B cell (primary cell): ENCODE measurements around the gene CNOT8. TPM values are rescaled to one million over a fixed set of nuclear protein-coding genes. Genes with fewer than 3 reads are reported as not detected.

Source experiments
- ATAC-seq: fragments of 200-7000 bp; cut with Tn5 transposase; one replicate; pipeline ENCODE4 v1.10.0; 2021; ENCODE audit warnings: low read depth, mild to moderate bottlenecking, moderate number of reproducible peaks, moderate library complexity
- CTCF ChIA-PET: fragments of 350-600 bp; sonication (Branson Sonifier 250); formaldehyde crosslinking; loops from one replicate; lab custom pipeline; 2021; ENCODE audit warnings: antibody characterized with exemption, inconsistent platforms; lab: Charles Lee
- POLR2A ChIA-PET: fragments of 350-600 bp; sonication (Branson Sonifier 250); formaldehyde crosslinking; loops from one replicate; lab custom pipeline; 2021; ENCODE audit warnings: antibody characterized with exemption; lab: Charles Lee
- DNase-seq: peaks from one replicate; pipeline ENCODE4 v3.0.0; 2013
- H2AFZ ChIP-seq: 2 replicates; pipeline ENCODE4 v1.6.1; 2012; ENCODE audit warnings: mild to moderate bottlenecking, low read depth, low read length; ENCODE audit not compliant: insufficient read depth, poor library complexity, severe bottlenecking
- H3K27ac ChIP-seq, 2 donors: 1 replicate in 1 of 2; 2 replicates in 1 of 2; pipeline ENCODE4 v1.5.1; 2012 to 2013; ENCODE audit warnings: low read length in 2 of 2, mild to moderate bottlenecking in 2 of 2, moderate library complexity in 1 of 2
- H3K27me3 ChIP-seq, 4 experiments: fragments of 200-600 bp in 1 of 4; sonication (generic) in 1 of 4; replicated peaks in 1 of 4; 1 replicate in 2 of 4; 2 replicates in 2 of 4; pipeline versions ENCODE4 v1.6.1 to v1.7.0; 2013 to 2016; ENCODE audit warnings: low read length in 3 of 4, mild to moderate bottlenecking in 2 of 4, mixed read lengths in 1 of 4, moderate library complexity in 1 of 4; ENCODE audit not compliant: insufficient read depth in 4 of 4, control insufficient read depth in 3 of 4; ENCODE audit errors: control extremely low read depth in 1 of 4
- H3K36me3 ChIP-seq, 2 experiments: replicated peaks in 1 of 2; 1 replicate in 1 of 2; 2 replicates in 1 of 2; pipeline versions ENCODE4 v1.6.1 to v1.7.1; 2013; ENCODE audit warnings: low read length in 1 of 2; ENCODE audit not compliant: insufficient read depth in 2 of 2, control insufficient read depth in 1 of 2; ENCODE audit errors: control extremely low read depth in 1 of 2, extremely low read depth in 1 of 2
- H3K4me1 ChIP-seq, 2 donors: fragments of 200-600 bp in 1 of 2; sonication (generic) in 1 of 2; 1 replicate in 1 of 2; 2 replicates in 1 of 2; pipeline versions ENCODE4 v1.5.1 to v1.6.1; 2013 to 2017; ENCODE audit warnings: low read length in 2 of 2; ENCODE audit not compliant: control insufficient read depth in 2 of 2, insufficient read depth in 2 of 2
- H3K4me2 ChIP-seq: replicated peaks from 2 replicates; pipeline ENCODE3; 2012; ENCODE audit warnings: mild to moderate bottlenecking, low read depth, low read length; ENCODE audit not compliant: poor library complexity, severe bottlenecking
- H3K4me3 ChIP-seq, 5 experiments: fragments of 200-600 bp in 1 of 5; sonication (generic) in 1 of 5; 1 replicate in 3 of 5; 2 replicates in 2 of 5; pipeline versions ENCODE4 v1.5.1 to v1.7.0; 2011 to 2016; ENCODE audit warnings: low read length in 4 of 5, mild to moderate bottlenecking in 4 of 5, low read depth in 2 of 5, control low read depth in 1 of 5, moderate library complexity in 1 of 5; ENCODE audit not compliant: insufficient read depth in 1 of 5; ENCODE audit errors: control extremely low read depth in 1 of 5, extremely low read depth in 1 of 5
- H3K79me2 ChIP-seq: fragments of 200-600 bp; sonication (generic); one replicate; pipeline ENCODE4 v1.6.0; 2016; ENCODE audit warnings: low read length; ENCODE audit not compliant: control insufficient read depth, insufficient read depth
- H3K9ac ChIP-seq: fragments of 200-600 bp; sonication (generic); 2 replicates; pipeline ENCODE4 v1.6.1; 2017; ENCODE audit warnings: mild to moderate bottlenecking, low read length, moderate library complexity
- H3K9me3 ChIP-seq, 3 donors: one replicate each; pipeline versions ENCODE4 v1.6.1 to v1.7.1; 2013; ENCODE audit warnings: low read length in 2 of 3; ENCODE audit not compliant: control insufficient read depth in 2 of 3, insufficient read depth in 1 of 3; ENCODE audit errors: control extremely low read depth in 1 of 3
- H4K20me1 ChIP-seq: 2 replicates; pipeline ENCODE4 v1.6.0; 2012; ENCODE audit warnings: mild to moderate bottlenecking, low read length; ENCODE audit not compliant: insufficient read depth, control insufficient read depth, poor library complexity, severe bottlenecking
- H3K27ac Mint-ChIP-seq: one replicate; pipeline ENCODE4 v1.8.0; 2021; ENCODE audit warnings: mixed read lengths
- H3K27me3 Mint-ChIP-seq: one replicate; pipeline ENCODE4 v1.8.0; 2021; ENCODE audit warnings: mixed read lengths
- H3K4me1 Mint-ChIP-seq: one replicate; pipeline ENCODE4 v1.8.0; 2021; ENCODE audit warnings: mixed read lengths
- H3K4me3 Mint-ChIP-seq: one replicate; pipeline ENCODE4 v1.8.0; 2021; ENCODE audit warnings: mixed read lengths
- H3K9me3 Mint-ChIP-seq: one replicate; pipeline ENCODE4 v1.8.0; 2022; ENCODE audit warnings: mixed read lengths; ENCODE audit not compliant: insufficient read depth
- CTCF ChIP-seq: fragments of 200-600 bp; IDR thresholded peaks from one replicate; pipeline ENCODE4 v1.8.0; 2022; ENCODE audit warnings: antibody characterized with exemption, mild to moderate bottlenecking
- EZH2 ChIP-seq: IDR thresholded peaks from 2 replicates; pipeline ENCODE4 v1.6.1; 2012; ENCODE audit warnings: borderline replicate concordance, low read depth, mild to moderate bottlenecking, moderate library complexity, low read length; ENCODE audit not compliant: insufficient read depth, poor library complexity, severe bottlenecking
- WGBS: methylation state at CpG from one replicate; pipeline ENCODE4 v1.1.5; 2013; ENCODE audit warnings: missing lambda C conversion rate; ENCODE audit not compliant: insufficient coverage; 5-methylcytosine and 5-hydroxymethylcytosine counted together
- intact Hi-C: fragments of 100-400 bp; cut with micrococcal nuclease; formaldehyde crosslinking; loops from one replicate; pipeline ENCODE4 v1.10.0; 2022
- polyA plus RNA-seq: library from polyadenylated mRNA; depleted of rRNA; stranded (reverse); fragments of >200 nt; gene quantifications from 2 replicates; pipeline ENCODE4 v1.2.3, GENCODE V29; 2012
- total RNA-seq, 2 donors: library from RNA; stranded (reverse); fragments of 120-200 nt in 1 of 2; gene quantifications; 1 replicate in 1 of 2; 2 replicates in 1 of 2; pipeline versions ENCODE4 v1.2.3 to v1.2.4, GENCODE V29; 2013 to 2022

Gene CNOT8
- total and polyA plus RNA-seq, 2 donors (not counting 1 experiment from before 2014, with no cell fraction given): 58.5 to 78.6 TPM

GRCh38 chr5:154860765-154861164, 2.3 kb downstream of the CNOT8 start:
- no peak for ATAC-seq
- H3K4me3 ChIP-seq: peak overlapping the region in 2 of 5 experiments; percentile 85 to 100
- H3K27me3 ChIP-seq: no peaks in the 10 kb centered on the region
- CTCF ChIA-PET: no interaction called here
- TF ChIP-seq CTCF (no peak), EZH2 (no peak)
- WGBS: no CpG with 5 or more reads among the region's 4 CpGs
- DNase-seq: peak; percentile 19
- peak overlapping the region; percentile 19 to 99 for H3K27ac ChIP-seq
- H3K9me3 Mint-ChIP-seq: no peaks in the 10 kb centered on the region
- peaks cover 4 to 25% of the 10 kb centered on the region in 2 experiments for H3K36me3 ChIP-seq
- no peaks in the 10 kb centered on the region for H3K9me3 ChIP-seq
- peak overlapping the region; percentile 93 for H3K9ac ChIP-seq
- H4K20me1 ChIP-seq: peaks cover 44% of the 10 kb centered on the region
- peaks cover 59% of the 10 kb centered on the region for H3K4me1 Mint-ChIP-seq
- H3K4me1 ChIP-seq: peaks cover 46 to 54% of the 10 kb centered on the region in 2 donors
- peak overlapping the region; percentile 85 for H3K4me2 ChIP-seq
- H3K27ac Mint-ChIP-seq: peak overlapping the region; percentile 98
- POLR2A ChIA-PET: no interaction called here
- H2AFZ ChIP-seq: no peak overlapping the region
- H3K27me3 Mint-ChIP-seq: no peaks in the 10 kb centered on the region
- intact Hi-C loops: no loop called here
- H3K79me2 ChIP-seq: peaks cover 76% of the 10 kb centered on the region
- peak overlapping the region; percentile 95 for H3K4me3 Mint-ChIP-seq

GRCh38 chr5:154861946-154862345, 3.5 kb downstream of the CNOT8 start:
- Mint-ChIP-seq H3K4me1 (peaks cover 58% of the 10 kb centered on the region), H3K27ac (peak overlapping the region; percentile 32)

More at GRCh38 chr5:154861946-154862345, 3.5 kb downstream of the CNOT8 start:
- Histone ChIP-seq H3K9me3 (no peaks in the 10 kb centered on the region), H3K27ac (peak overlapping the region in 1 of 2 donors; percentile 99), H3K9ac (no peak overlapping the region), H3K36me3 (peaks cover 5 to 36% of the 10 kb centered on the region in 2 experiments), H3K4me2 (peak overlapping the region; percentile 36), H2AFZ (no peak overlapping the region), H4K20me1 (peaks cover 55% of the 10 kb centered on the region), H3K4me3 (no peak overlapping the region), H3K27me3 (no peaks in the 10 kb centered on the region), H3K4me1 (peaks cover 45 to 52% of the 10 kb centered on the region in 2 donors), H3K79me2 (peaks cover 88% of the 10 kb centered on the region)
- intact Hi-C loops: no loop called here
- no peaks in the 10 kb centered on the region for H3K27me3 Mint-ChIP-seq
- H3K4me3 Mint-ChIP-seq: peak overlapping the region; percentile 29
- WGBS: 87% methylated on average over 7 of the region's 8 CpGs
- POLR2A ChIA-PET: no interaction called here
- ATAC-seq (no peak), DNase-seq (no peak)
- CTCF ChIA-PET: no interaction called here
- TF ChIP-seq CTCF: no peak
- no peak for TF ChIP-seq EZH2
- H3K9me3 Mint-ChIP-seq: no peaks in the 10 kb centered on the region
